SK-MEL-5 (cell line): ENCODE measurements around the gene CACNA2D3. TPM values are rescaled to one million over a fixed set of nuclear protein-coding genes. Genes with fewer than 3 reads are reported as not detected.
"Not testable (repeated sequence)": the region's sequence is repeated elsewhere in the genome, so short reads cannot be mapped to it uniquely, and the experiment has no call there.

Experiments
- DNase-seq: peaks from one replicate; pipeline ENCODE4 v3.0.0-alpha.2; 2016; ENCODE audit warnings: low read depth, low spot score
- in situ Hi-C: cut with HindIII; loops from 2 replicates; pipeline ENCODE4 v1.10.0; 2016; ENCODE audit warnings: low sequenced_read_pairs, high pct_unique_total_duplicates, low pct_unique_long_range_greater_than_20kb
- total RNA-seq: library from RNA; depleted of rRNA; stranded (reverse); fragments of >200 nt; shearing (Covaris generic); gene quantifications from 2 replicates; pipeline ENCODE4 v1.2.3, GENCODE V29; 2014

The CACNA2D3 gene
- total RNA-seq, 1 experiment from 2014 or later, result not detected

GRCh38 chr3:54625805-54626787, 503.7 kb downstream of the CACNA2D3 start:
- DNase-seq, result no peak
- in situ Hi-C loops, result no loop called here

GRCh38 chr3:54628888-54629441, 506.6 kb downstream of the CACNA2D3 start:
- DNase-seq, result no peak
- in situ Hi-C loops, result no loop called here

- in situ Hi-C loops, result no loop called here
- no peak for DNase-seq
These were observed 507.8 kb downstream of the CACNA2D3 start for GRCh38 chr3:54630101-54630623.

GRCh38 chr3:54631001-54631400, 508.6 kb downstream of the CACNA2D3 start:
- DNase-seq, in situ Hi-C loops: not testable (repeated sequence)

GRCh38 chr3:54631516-54632325, 509.4 kb downstream of the CACNA2D3 start:
- in situ Hi-C loops, result no loop called here

GRCh38 chr3:54632326-54632665, 509.9 kb downstream of the CACNA2D3 start:
- in situ Hi-C loops, result no loop called here
- DNase-seq, result no peak

More at GRCh38 chr3:54631516-54632325, 509.4 kb downstream of the CACNA2D3 start:
- no peak for DNase-seq

- in situ Hi-C loops, result no loop called here
- no peak for DNase-seq
These were observed 510.5 kb downstream of the CACNA2D3 start for GRCh38 chr3:54632834-54633233.

GRCh38 chr3:54633444-54634121, 511.2 kb downstream of the CACNA2D3 start:
- in situ Hi-C loops, result no loop called here
- no peak for DNase-seq

GRCh38 chr3:54634122-54634469, 511.7 kb downstream of the CACNA2D3 start:
- in situ Hi-C loops, result no loop called here
- no peak for DNase-seq

- in situ Hi-C loops, DNase-seq: not testable (repeated sequence)
These were observed 517.5 kb downstream of the CACNA2D3 start for GRCh38 chr3:54639790-54640372.

- in situ Hi-C loops, result no loop called here
- DNase-seq, result no peak
These were observed 519.1 kb downstream of the CACNA2D3 start for GRCh38 chr3:54641226-54642014.

GRCh38 chr3:54642147-54642546, 519.8 kb downstream of the CACNA2D3 start:
- in situ Hi-C loops, result no loop called here
- no peak for DNase-seq

- no peak for DNase-seq
- in situ Hi-C loops, result no loop called here
These were observed 525.4 kb downstream of the CACNA2D3 start for GRCh38 chr3:54647721-54648120.

GRCh38 chr3:54649551-54649950, 527.2 kb downstream of the CACNA2D3 start:
- peak; percentile 46 for DNase-seq
- in situ Hi-C loops, result no loop called here

GRCh38 chr3:54653456-54654195, 531.3 kb downstream of the CACNA2D3 start:
- peak; percentile 44 for DNase-seq
- in situ Hi-C loops, result no loop called here

- DNase-seq, result no peak
- in situ Hi-C loops, result no loop called here
These were observed 532.4 kb downstream of the CACNA2D3 start for GRCh38 chr3:54654776-54655175.
